Measurements from ENCODE around the gene CLDN2. TPM values are rescaled to one million over a fixed set of nuclear protein-coding genes. Genes with fewer than 3 reads are reported as not detected.

The CLDN2 gene
- total and polyA plus RNA-seq, 2 of the 13 experiments (the other 11 are each of a cell fraction or from before 2014, with no cell fraction given), result 1.3 to 1.5 TPM

GRCh38 chrX:106946464-106946863 lies 26.3 kb downstream of the CLDN2 start:
- H3K27ac ChIP-seq (ENCODE audit: extremely low read length, insufficient read depth, low read length), result no peak overlapping the region
- no peak overlapping the region for H2AFZ ChIP-seq (ENCODE audit: low read length)
- FAIRE-seq (no peak), DNase-seq (ENCODE audit: low spot score) (no peak), ATAC-seq (no peak)
- no peaks in the 10 kb centered on the region for H4K20me1 ChIP-seq (ENCODE audit: insufficient read depth, low read length)
- POLR2A ChIA-PET, result no interaction called here
- TF ChIP-seq RBAK (CRISPR knock-in tag; IDR thresholded peaks at IDR 0.05), result no peak
- intact Hi-C loops (cut with micrococcal nuclease; ENCODE audit: unreplicated experiment) (no loop called here), in situ Hi-C loops (cut with HindIII; ENCODE audit: extremely low pct_ligation_motif_present, low pct_unique_long_range_greater_than_20kb) (no loop called here)
- H3K9me3 ChIP-seq (ENCODE audit: low read length), result no peaks in the 10 kb centered on the region
- H3K79me2 ChIP-seq (ENCODE audit: insufficient read depth, low read length), result no peaks in the 10 kb centered on the region
- H3K4me1 ChIP-seq (ENCODE audit: insufficient read depth, low read length), result peaks cover 22% of the 10 kb centered on the region
- H3K36me3 ChIP-seq (replicated peaks in 1 of 2; ENCODE audit: control insufficient read depth in 1 of 2, insufficient read depth in 2 of 2, low read length in 2 of 2), result 0 out of 5 replicates have a peak, but pooled peaks cover 0 to 7% of the 10 kb centered on the region in 2 experiments
- H3K4me3 ChIP-seq (replicated peaks in 1 of 3; ENCODE audit: insufficient read depth in 1 of 3, low read depth in 2 of 3, low read length in 3 of 3), result no peak overlapping the region
- no peaks in the 10 kb centered on the region for H3K27me3 ChIP-seq (ENCODE audit: control insufficient read depth in 1 of 2, insufficient read depth in 2 of 2, low read length in 2 of 2)
- H3K9ac ChIP-seq (ENCODE audit: insufficient read depth, low read depth, low read length), result no peak overlapping the region
- BruUV-seq (replicated peaks), result no TSS peak
- 100% methylated on average over 3 of the region's 3 CpGs for WGBS (ENCODE audit: low lambda C conversion rate)
- no peak overlapping the region for H3K4me2 ChIP-seq (ENCODE audit: low read depth, low read length)
- CTCF ChIA-PET (ENCODE audit: low intra/inter-chr PET ratio, low total read pairs), result no interaction called here

GRCh38 chrX:106948641-106949040 lies 28.4 kb downstream of the CLDN2 start:
- Histone ChIP-seq H3K9me3 (ENCODE audit: low read length) (no peaks in the 10 kb centered on the region), H3K4me3 (replicated peaks in 1 of 3; ENCODE audit: insufficient read depth in 1 of 3, low read depth in 2 of 3, low read length in 3 of 3) (no peak overlapping the region), H3K9ac (ENCODE audit: insufficient read depth, low read depth, low read length) (no peak overlapping the region), H4K20me1 (ENCODE audit: insufficient read depth, low read length) (no peaks in the 10 kb centered on the region), H3K27me3 (ENCODE audit: control insufficient read depth in 1 of 2, insufficient read depth in 2 of 2, low read length in 2 of 2) (no peaks in the 10 kb centered on the region), H3K4me1 (ENCODE audit: insufficient read depth, low read length) (peaks cover 35% of the 10 kb centered on the region), H3K79me2 (ENCODE audit: insufficient read depth, low read length) (no peaks in the 10 kb centered on the region), H3K4me2 (ENCODE audit: low read depth, low read length) (no peak overlapping the region), H3K36me3 (replicated peaks in 1 of 2; ENCODE audit: control insufficient read depth in 1 of 2, insufficient read depth in 2 of 2, low read length in 2 of 2) (no peaks in the 10 kb centered on the region; a peak in 1 of 5 replicates), H3K27ac (ENCODE audit: extremely low read length, insufficient read depth, low read length) (no peak overlapping the region), H2AFZ (ENCODE audit: low read length) (no peak overlapping the region)
- ChIA-PET POLR2A (no interaction called here), CTCF (ENCODE audit: low intra/inter-chr PET ratio, low total read pairs) (no interaction called here)
- intact Hi-C loops (cut with micrococcal nuclease; ENCODE audit: unreplicated experiment) (no loop called here), in situ Hi-C loops (cut with HindIII; ENCODE audit: extremely low pct_ligation_motif_present, low pct_unique_long_range_greater_than_20kb) (no loop called here)
- WGBS (ENCODE audit: low lambda C conversion rate), result 85% methylated on average over 3 of the region's 3 CpGs
- ATAC-seq (no peak), FAIRE-seq (no peak), DNase-seq (ENCODE audit: low spot score) (no peak)
- TF ChIP-seq PRDM10 (CRISPR knock-in tag; IDR thresholded peaks at IDR 0.05; ENCODE audit: low read depth), result no peak
- no peak for TF ChIP-seq IRF2 (CRISPR knock-in tag; IDR thresholded peaks at IDR 0.05)
- no peak for TF ChIP-seq ZNF644 (CRISPR knock-in tag; IDR thresholded peaks at IDR 0.05; ENCODE audit: low read depth)
- TF ChIP-seq TEAD3 (CRISPR knock-in tag; optimal IDR thresholded peaks at IDR 0.05; ENCODE audit: borderline replicate concordance), result no peak
- no peak for TF ChIP-seq SIN3B (IDR thresholded peaks at IDR 0.05; ENCODE audit: low read length)
- no TSS peak for BruUV-seq (replicated peaks)

Data from HepG2 (cell line).